NCI-H1105 treated with DMSO at 0.1 percent for 48 hours (cell line): ENCODE data around the gene OR8D1.
A peak's percentile ranks its signal among the peaks of the same experiment; 100 is the strongest.

Experiments
- DNase-seq: peaks from one replicate; lab custom pipeline; 2025; lab: John Stamatoyannopoulos, UW

OR8D1 gene

GRCh38 chr11:124313849-124314248 is at the start of gene OR8D1:
Gene OR8D1, minus strand, starts transcription at chr11:124313949. Its CDS starts 3,183 bp downstream, at chr11:124310766.
- no peak for DNase-seq

- DNase-seq: no peak
These were observed 45.8 kb upstream of the OR8D1 start for GRCh38 chr11:124359566-124359965.

GRCh38 chr11:124346311-124346955 is 32.7 kb upstream of the OR8D1 start:
- no peak for DNase-seq

- no peak for DNase-seq
These were observed 30.6 kb upstream of the OR8D1 start for GRCh38 chr11:124344346-124344745.

- DNase-seq: no peak
These were observed 26.3 kb upstream of the OR8D1 start for GRCh38 chr11:124340142-124340447.

- no peak for DNase-seq
These were observed 25.8 kb upstream of the OR8D1 start for GRCh38 chr11:124339396-124340141.

- no peak for DNase-seq
These were observed 18.1 kb upstream of the OR8D1 start for GRCh38 chr11:124331873-124332272.

- DNase-seq: peak; percentile 30
These were observed 16.2 kb upstream of the OR8D1 start for GRCh38 chr11:124329787-124330478.

GRCh38 chr11:124327775-124328174 is 14.0 kb upstream of the OR8D1 start:
- no peak for DNase-seq

GRCh38 chr11:124322356-124322755 is 8.6 kb upstream of the OR8D1 start:
- no peak for DNase-seq

- DNase-seq: no peak
These were observed 6.3 kb upstream of the OR8D1 start, which contains the start of gene OR8D2 for GRCh38 chr11:124320097-124320496. Gene OR8D2, minus strand, starts transcription at chr11:124320197. Its CDS starts 0 bp downstream, at chr11:124320197.

- DNase-seq: no peak
These were observed 1.3 kb upstream of the OR8D1 start for GRCh38 chr11:124315052-124315451.

- DNase-seq: no peak
These were observed 618 bp downstream of the OR8D1 start for GRCh38 chr11:124313131-124313530.

GRCh38 chr11:124311670-124312069 is 2.1 kb downstream of the OR8D1 start:
- DNase-seq: no peak

GRCh38 chr11:124311269-124311668 is 2.5 kb downstream of the OR8D1 start:
- no peak for DNase-seq

- no peak for DNase-seq
These were observed 3.0 kb downstream of the OR8D1 start for GRCh38 chr11:124310721-124311120.

GRCh38 chr11:124307093-124307492 is 6.7 kb downstream of the OR8D1 start:
- DNase-seq: no peak

- DNase-seq: no peak
These were observed 11.2 kb downstream of the OR8D1 start for GRCh38 chr11:124302347-124303125.

GRCh38 chr11:124301548-124301947 is 12.2 kb downstream of the OR8D1 start:
- DNase-seq: no peak

GRCh38 chr11:124297921-124298320 is 15.8 kb downstream of the OR8D1 start:
- no peak for DNase-seq

GRCh38 chr11:124296016-124296415 is 17.7 kb downstream of the OR8D1 start:
- no peak for DNase-seq

GRCh38 chr11:124294687-124295086 is 19.1 kb downstream of the OR8D1 start:
- no peak for DNase-seq
